ENCODE measurements around the gene ZNF316.

ZNF316 gene

GRCh38 chr7:6607651-6608051 lies 29.5 kb upstream of the ZNF316 start:
- Histone ChIP-seq H2AFZ (ENCODE audit: low read depth) (no peak overlapping the region), H3K4me3 (IDR thresholded peaks at IDR 0.05; ENCODE audit: insufficient read depth, low read depth, low read length) (no peak overlapping the region), H3K4me2 (no peak overlapping the region), H4K20me1 (ENCODE audit: insufficient read depth) (no peaks in the 10 kb centered on the region), H3K36me3 (ENCODE audit: insufficient read depth) (no peaks in the 10 kb centered on the region), H3K27ac (no peak overlapping the region), H3K4me1 (ENCODE audit: low read depth, poor library complexity, severe bottlenecking) (no peaks in the 10 kb centered on the region), H3K27me3 (ENCODE audit: insufficient read depth, low read depth) (no peaks in the 10 kb centered on the region), H3K79me2 (ENCODE audit: insufficient read depth, low read depth) (no peaks in the 10 kb centered on the region), H3K9ac (no peak overlapping the region)
- no peak for TF ChIP-seq CTCF (conservative IDR thresholded peaks at IDR 0.05; ENCODE audit: low read depth, low read length)

- Histone ChIP-seq H3K27me3 (ENCODE audit: insufficient read depth, low read depth) (no peaks in the 10 kb centered on the region), H3K4me1 (ENCODE audit: low read depth, poor library complexity, severe bottlenecking) (no peaks in the 10 kb centered on the region), H2AFZ (ENCODE audit: low read depth) (no peak overlapping the region), H3K79me2 (ENCODE audit: insufficient read depth, low read depth) (no peaks in the 10 kb centered on the region), H3K9ac (no peak overlapping the region), H3K4me2 (no peak overlapping the region), H3K27ac (no peak overlapping the region), H3K4me3 (IDR thresholded peaks at IDR 0.05; ENCODE audit: insufficient read depth, low read depth, low read length) (no peak overlapping the region), H4K20me1 (ENCODE audit: insufficient read depth) (no peaks in the 10 kb centered on the region), H3K36me3 (ENCODE audit: insufficient read depth) (no peaks in the 10 kb centered on the region)
- TF ChIP-seq CTCF (conservative IDR thresholded peaks at IDR 0.05; ENCODE audit: low read depth, low read length): no peak
Measured at GRCh38 chr7:6608081-6608480, 29.0 kb upstream of the ZNF316 start.

- no peaks in the 10 kb centered on the region for H3K79me2 ChIP-seq (ENCODE audit: insufficient read depth, low read depth)
- no peaks in the 10 kb centered on the region for H3K36me3 ChIP-seq (ENCODE audit: insufficient read depth)
- no peak for TF ChIP-seq CTCF (conservative IDR thresholded peaks at IDR 0.05; ENCODE audit: low read depth, low read length)
- H3K9ac ChIP-seq: no peak overlapping the region
- no peaks in the 10 kb centered on the region for H3K27me3 ChIP-seq (ENCODE audit: insufficient read depth, low read depth)
- no peak overlapping the region for H3K4me2 ChIP-seq
- H3K4me1 ChIP-seq (ENCODE audit: low read depth, poor library complexity, severe bottlenecking): no peaks in the 10 kb centered on the region
- H4K20me1 ChIP-seq (ENCODE audit: insufficient read depth): no peaks in the 10 kb centered on the region
- no peak overlapping the region for H2AFZ ChIP-seq (ENCODE audit: low read depth)
- no peak overlapping the region for H3K4me3 ChIP-seq (IDR thresholded peaks at IDR 0.05; ENCODE audit: insufficient read depth, low read depth, low read length)
- no peak overlapping the region for H3K27ac ChIP-seq
Measured at GRCh38 chr7:6608794-6609193, 28.3 kb upstream of the ZNF316 start.

- Histone ChIP-seq H3K4me3 (IDR thresholded peaks at IDR 0.05; ENCODE audit: insufficient read depth, low read depth, low read length) (no peak overlapping the region), H3K4me2 (no peak overlapping the region), H3K79me2 (ENCODE audit: insufficient read depth, low read depth) (no peaks in the 10 kb centered on the region), H2AFZ (ENCODE audit: low read depth) (no peak overlapping the region), H3K27ac (no peak overlapping the region), H3K4me1 (ENCODE audit: low read depth, poor library complexity, severe bottlenecking) (no peaks in the 10 kb centered on the region), H3K36me3 (ENCODE audit: insufficient read depth) (no peaks in the 10 kb centered on the region), H3K27me3 (ENCODE audit: insufficient read depth, low read depth) (no peaks in the 10 kb centered on the region), H4K20me1 (ENCODE audit: insufficient read depth) (no peaks in the 10 kb centered on the region), H3K9ac (no peak overlapping the region)
- no peak for TF ChIP-seq CTCF (conservative IDR thresholded peaks at IDR 0.05; ENCODE audit: low read depth, low read length)
Measured at GRCh38 chr7:6612819-6613218, 24.3 kb upstream of the ZNF316 start.

GRCh38 chr7:6613706-6614105 lies 23.4 kb upstream of the ZNF316 start:
- TF ChIP-seq CTCF (conservative IDR thresholded peaks at IDR 0.05; ENCODE audit: low read depth, low read length): no peak
- Histone ChIP-seq H3K27ac (no peak overlapping the region), H3K4me3 (IDR thresholded peaks at IDR 0.05; ENCODE audit: insufficient read depth, low read depth, low read length) (no peak overlapping the region), H3K4me1 (ENCODE audit: low read depth, poor library complexity, severe bottlenecking) (no peaks in the 10 kb centered on the region), H3K4me2 (no peak overlapping the region), H2AFZ (ENCODE audit: low read depth) (no peak overlapping the region), H4K20me1 (ENCODE audit: insufficient read depth) (no peaks in the 10 kb centered on the region), H3K9ac (no peak overlapping the region), H3K27me3 (ENCODE audit: insufficient read depth, low read depth) (no peaks in the 10 kb centered on the region), H3K36me3 (ENCODE audit: insufficient read depth) (no peaks in the 10 kb centered on the region), H3K79me2 (ENCODE audit: insufficient read depth, low read depth) (no peaks in the 10 kb centered on the region)
